NCI-H1930 (cell line): ENCODE data around the gene TPH2.

Source experiments
- DNase-seq, 2 experiments: peaks; one replicate each; lab custom pipeline; 2025; lab: John Stamatoyannopoulos, UW

Gene TPH2

DNA sequence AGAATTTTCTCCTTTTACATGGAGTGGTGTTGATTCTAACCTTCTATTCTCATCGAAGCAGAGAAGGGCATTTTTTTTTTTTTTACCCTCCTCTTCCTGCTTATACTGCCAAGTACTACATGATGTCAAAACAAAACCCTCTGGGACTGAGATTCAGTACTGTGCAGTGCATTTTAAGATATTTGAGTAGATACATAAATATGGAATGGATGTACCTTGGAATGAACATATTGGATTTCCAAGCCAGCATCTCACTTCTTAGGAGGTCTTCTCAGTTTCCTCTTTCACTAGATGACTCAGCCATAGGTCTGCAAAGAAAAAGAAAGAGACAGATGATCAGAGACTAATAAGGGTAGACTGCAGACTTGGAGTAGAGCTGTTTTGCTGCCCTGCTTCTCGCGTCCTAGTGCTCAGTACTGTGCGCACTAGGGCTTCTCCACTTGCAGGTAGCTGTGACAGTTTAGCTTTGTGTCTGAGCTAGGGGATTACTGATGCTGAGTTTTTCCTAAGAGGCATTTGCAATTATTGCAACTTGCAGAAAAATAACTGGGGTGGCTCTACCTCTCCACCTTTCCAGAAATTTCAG lies 20.4 kb downstream of the TPH2 start:
- no peak for DNase-seq

GRCh38 chr12:71967211-71967610 lies 28.6 kb downstream of the TPH2 start:
- DNase-seq: no peak

- DNase-seq: no peak
These were observed 30.7 kb downstream of the TPH2 start for GRCh38 chr12:71969330-71969729.

GRCh38 chr12:71970031-71970430 lies 31.4 kb downstream of the TPH2 start:
- no peak for DNase-seq

- no peak for DNase-seq
These were observed 33.9 kb downstream of the TPH2 start for GRCh38 chr12:71972441-71973074.

DNA sequence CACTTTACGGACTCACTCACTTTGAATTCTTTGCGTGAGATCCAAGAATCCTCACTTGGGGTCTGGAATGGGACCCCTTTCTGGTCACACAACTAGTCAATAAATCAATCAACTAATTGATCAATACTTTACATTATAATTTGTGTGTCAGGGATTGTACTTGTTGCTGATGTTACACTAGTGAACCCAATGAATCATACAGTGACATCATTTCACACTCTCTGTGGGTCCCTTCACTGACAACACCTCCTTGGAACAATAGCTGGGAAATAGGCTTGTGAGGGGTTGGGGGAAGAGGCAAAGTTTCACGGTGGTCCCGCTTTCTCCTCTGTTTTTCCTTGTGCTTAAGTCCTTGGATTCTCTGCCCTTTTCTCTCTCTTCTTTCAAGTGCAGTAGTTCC lies 35.0 kb downstream of the TPH2 start:
- DNase-seq: no peak

DNA sequence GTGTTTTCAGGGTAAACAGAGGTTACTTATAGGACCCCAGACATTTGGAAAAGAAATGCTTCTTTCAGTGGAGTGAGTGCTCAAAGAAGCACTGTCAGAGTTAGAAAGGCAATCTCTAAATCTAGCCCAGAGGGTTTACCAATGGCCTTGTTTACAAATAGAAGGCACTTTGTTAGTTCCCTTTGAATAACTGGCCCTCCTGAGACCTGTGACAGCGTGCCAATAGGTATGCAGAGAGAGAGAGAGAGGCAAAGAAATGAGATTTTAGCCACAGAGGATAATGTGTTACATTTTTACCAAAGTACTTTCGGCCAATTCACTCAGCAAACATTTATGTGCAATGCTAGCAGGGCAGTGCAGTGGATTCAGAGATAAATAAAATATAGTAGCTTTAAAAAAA lies 41.9 kb downstream of the TPH2 start:
- DNase-seq: no peak

GRCh38 chr12:71981149-71981548 lies 42.5 kb downstream of the TPH2 start:
- no peak for DNase-seq

DNA sequence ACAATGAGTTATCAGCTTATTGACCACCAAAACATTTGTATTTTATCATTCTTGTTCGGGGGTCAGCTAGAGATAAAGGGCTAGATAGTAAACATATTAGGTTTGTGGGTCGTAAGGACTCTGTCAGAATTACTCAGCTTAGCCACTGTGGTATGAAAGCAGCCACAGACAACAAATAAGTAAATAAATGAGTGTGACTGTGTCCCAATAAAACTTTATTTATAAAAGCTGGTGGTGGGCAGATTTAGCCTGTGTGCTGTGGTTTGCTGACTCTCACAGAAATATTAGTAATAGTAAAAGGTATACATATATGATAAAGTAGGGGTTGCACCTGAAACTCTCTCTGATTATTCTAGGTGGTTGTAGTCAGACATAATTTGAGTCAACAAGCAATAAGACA lies 56.1 kb downstream of the TPH2 start:
- no peak for DNase-seq

DNA sequence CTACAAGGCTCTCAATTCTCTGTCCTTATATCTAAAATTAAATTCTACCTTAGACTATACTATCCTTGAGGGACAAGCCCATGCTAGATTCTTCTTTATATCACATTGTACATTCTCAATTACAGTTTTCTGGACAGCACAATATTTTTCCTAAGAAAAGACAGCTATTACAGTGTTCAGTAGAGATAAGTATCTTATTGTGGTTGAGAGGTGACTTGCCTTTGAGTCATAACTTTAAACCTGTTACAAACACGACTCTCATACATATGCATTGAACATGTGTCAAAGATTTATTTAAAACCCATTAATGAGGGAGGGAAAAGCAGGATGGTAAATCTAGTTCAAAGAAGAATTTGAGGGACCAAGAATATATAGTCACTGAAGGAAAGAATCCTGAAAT lies 61.1 kb downstream of the TPH2 start:
- DNase-seq: no peak

- DNase-seq: no peak
These were observed 62.5 kb downstream of the TPH2 start for GRCh38 chr12:72000969-72001648.

DNA sequence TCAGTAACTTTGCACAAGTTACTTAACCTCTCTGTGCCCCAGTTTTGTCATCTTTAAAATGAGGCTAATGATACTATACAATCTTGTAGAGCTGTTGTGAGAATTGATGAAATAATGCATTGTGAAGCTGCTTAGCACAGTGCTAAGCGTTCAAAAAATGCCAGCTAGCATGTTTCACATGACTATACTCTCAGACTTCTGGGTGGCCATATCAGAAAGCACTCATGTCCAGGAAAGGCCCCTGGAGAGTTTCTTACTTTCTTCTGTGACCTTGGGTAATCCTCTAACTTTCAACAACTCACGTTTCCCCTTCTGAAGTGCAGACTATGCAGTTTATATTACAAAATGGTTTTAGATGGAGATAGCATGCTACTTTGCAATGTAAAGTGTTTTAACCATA lies 68.1 kb downstream of the TPH2 start:
- no peak for DNase-seq

DNA sequence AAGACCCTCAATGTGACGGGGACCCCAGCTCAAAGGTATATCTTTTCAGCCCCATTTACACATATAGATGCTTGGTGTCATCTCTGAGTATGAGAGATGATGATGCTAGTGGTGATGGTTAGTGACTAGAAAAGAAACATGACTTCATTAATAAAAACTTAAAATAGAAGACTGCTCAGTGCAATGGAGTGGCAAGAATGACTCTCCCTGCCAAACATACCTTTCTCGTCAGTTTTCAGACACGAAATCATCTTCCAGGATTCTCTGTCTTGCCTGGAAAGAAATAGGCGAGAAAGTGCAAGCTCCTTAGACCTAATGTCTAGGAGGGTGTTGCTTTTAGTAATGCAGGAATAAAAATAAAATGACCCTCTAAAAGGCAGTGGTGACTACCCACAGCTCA lies 71.7 kb downstream of the TPH2 start:
- DNase-seq: no peak

DNA sequence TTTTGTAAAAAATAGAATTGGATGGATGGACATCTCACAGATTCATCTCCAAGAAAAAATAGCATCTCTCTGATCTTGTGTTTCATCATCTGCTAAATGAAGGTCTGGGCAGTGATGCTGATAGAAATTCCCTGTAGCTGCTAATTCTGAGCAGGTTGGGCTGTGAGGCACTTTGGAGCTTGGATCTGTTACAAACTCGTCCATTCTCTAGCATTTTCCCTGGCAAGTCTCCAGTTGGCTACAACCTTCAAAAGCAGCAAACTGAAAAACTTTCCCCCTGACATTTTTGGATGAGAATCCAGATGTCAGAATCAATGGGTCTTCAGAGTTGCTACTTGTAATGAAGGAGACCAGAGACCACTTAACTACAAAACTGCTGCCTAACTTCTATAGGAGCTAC lies 72.7 kb downstream of the TPH2 start:
- DNase-seq: no peak

GRCh38 chr12:72012874-72013273 lies 74.2 kb downstream of the TPH2 start:
- DNase-seq: no peak

- no peak for DNase-seq
These were observed 77.2 kb downstream of the TPH2 start for GRCh38 chr12:72015895-72016294.

- DNase-seq: peak; percentile 28 to 51
These were observed 78.5 kb downstream of the TPH2 start for GRCh38 chr12:72017054-72017651.

DNA sequence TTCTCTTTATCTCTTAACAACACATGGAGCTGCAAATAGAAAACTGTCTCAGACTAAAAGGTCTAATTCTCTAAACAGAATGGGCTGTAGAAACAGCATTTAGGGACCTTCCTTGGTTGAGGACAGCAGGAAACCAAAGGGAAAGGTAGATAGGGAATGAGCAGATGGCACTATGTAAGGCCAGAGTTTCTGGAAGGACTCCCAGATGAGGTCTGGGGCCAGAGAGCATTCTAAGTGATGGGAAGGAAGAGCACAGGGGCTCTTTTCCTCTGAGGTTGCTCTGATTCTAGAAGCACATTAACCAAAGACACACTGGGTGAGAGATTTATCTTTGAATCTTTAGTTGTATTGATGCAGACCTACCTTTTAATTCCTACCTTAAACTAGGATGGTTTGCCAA lies 79.4 kb downstream of the TPH2 start:
- DNase-seq: no peak

DNA sequence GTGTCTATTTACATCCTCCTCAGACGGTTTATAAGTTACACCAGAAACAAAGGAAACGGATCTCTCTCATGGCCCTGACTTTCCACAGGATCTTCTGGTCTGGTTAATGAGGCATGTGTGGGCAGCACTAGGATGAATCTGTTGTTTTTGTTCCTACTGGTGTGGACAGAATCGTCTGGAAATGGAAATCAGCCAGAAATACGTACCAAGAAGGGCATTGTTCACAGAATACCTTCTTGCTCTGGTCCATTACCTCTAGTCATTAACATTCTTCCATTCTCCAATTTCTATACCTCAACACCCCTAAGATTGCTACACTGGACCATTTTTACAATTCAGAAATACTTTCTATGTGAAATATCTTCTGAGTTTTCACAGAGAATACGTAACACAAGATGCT lies 86.0 kb downstream of the TPH2 start:
- no peak for DNase-seq

DNA sequence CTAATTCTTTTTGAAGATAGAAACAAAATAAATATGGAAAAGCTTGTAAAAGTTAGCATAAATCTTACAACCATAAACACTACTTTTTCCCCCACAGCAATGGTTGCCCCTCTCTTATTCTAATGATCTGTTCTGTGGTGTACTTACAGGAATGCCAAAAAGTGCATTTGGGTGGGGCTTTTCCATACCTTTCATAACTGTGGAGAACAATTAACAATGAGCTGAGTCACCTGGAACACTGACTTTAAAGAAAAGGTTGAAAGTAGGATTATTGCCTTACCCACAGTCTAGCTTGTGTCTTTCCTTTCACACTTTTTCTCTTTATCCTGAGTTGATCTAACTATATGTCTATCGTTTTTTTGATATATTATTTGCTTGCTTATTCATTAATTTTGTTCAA lies 86.9 kb downstream of the TPH2 start:
- DNase-seq: no peak

GRCh38 chr12:72028966-72029365 lies 90.3 kb downstream of the TPH2 start:
- no peak for DNase-seq

GRCh38 chr12:72030277-72030676 lies 91.6 kb downstream of the TPH2 start:
- DNase-seq: no peak

GRCh38 chr12:72031066-72031465 lies 92.4 kb downstream of the TPH2 start:
- DNase-seq: no peak
